ENCODE data around the gene TBC1D22B. TPM values are rescaled to one million over a fixed set of nuclear protein-coding genes. Genes with fewer than 3 reads are reported as not detected.

TBC1D22B gene
- total and polyA plus RNA-seq, 9 of the 15 experiments (the other 6 are each of a cell fraction or from before 2014, with no cell fraction given): 4.8 to 24.2 (median 13.5) TPM

DNA sequence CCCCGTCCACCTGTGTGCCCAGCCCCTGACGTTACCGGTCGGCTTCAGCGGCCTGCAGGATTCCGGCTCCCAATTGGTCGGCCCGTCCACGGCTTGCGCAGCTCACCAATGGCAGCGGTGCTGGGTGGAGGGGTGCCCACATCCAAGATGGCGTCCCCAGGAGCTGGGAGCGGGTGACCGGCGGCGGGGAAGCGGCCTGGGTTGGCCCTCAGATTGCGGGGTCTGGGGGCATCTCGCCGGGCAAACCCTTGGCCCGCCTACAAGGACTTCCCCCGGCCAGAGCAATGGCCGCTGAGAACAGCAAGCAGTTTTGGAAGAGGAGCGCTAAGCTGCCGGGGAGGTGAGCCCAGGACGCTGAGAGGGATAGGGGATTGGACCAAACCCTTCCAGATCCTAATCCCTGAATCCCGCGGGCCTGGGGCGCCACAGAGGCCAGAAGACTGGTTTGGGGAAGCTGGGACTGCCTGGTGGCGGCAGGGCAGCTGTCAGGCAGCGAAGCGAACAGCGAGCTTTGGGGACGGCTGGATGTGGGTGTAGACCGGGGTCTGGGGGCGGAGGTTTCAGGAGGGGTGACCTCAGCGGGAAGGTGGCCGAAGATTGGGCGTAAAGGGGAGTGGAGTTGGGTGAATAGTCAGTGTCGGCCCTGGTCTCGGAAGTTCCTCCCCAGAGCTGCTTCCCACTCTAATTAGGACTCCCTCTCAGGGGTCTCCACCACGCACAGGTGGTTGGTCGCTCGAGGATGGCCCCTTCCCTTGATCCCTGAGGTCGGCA lies at the start of gene TBC1D22B, which contains the start of gene TMEM217 (continued):
- TF ChIP-seq GABPB1 (CRISPR knock-in tag; IDR thresholded peaks at IDR 0.05): peak; percentile 87
- no peak for TF ChIP-seq DNMT1 (IDR thresholded peaks at IDR 0.05)
- TF ChIP-seq, protein P1, sequence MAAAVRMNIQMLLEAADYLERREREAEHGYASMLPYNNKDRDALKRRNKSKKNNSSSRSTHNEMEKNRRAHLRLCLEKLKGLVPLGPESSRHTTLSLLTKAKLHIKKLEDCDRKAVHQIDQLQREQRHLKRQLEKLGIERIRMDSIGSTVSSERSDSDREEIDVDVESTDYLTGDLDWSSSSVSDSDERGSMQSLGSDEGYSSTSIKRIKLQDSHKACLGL (CRISPR knock-in tag; IDR thresholded peaks at IDR 0.05; ENCODE audit: borderline replicate concordance, poor library complexity, severe bottlenecking): no peak
- no peak for TF ChIP-seq ZNF77 (CRISPR knock-in tag; IDR thresholded peaks at IDR 0.05)
- TF ChIP-seq, protein P2, sequence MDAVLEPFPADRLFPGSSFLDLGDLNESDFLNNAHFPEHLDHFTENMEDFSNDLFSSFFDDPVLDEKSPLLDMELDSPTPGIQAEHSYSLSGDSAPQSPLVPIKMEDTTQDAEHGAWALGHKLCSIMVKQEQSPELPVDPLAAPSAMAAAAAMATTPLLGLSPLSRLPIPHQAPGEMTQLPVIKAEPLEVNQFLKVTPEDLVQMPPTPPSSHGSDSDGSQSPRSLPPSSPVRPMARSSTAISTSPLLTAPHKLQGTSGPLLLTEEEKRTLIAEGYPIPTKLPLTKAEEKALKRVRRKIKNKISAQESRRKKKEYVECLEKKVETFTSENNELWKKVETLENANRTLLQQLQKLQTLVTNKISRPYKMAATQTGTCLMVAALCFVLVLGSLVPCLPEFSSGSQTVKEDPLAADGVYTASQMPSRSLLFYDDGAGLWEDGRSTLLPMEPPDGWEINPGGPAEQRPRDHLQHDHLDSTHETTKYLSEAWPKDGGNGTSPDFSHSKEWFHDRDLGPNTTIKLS (IDR thresholded peaks at IDR 0.05; ENCODE audit: borderline replicate concordance, low read depth): no peak
- TF ChIP-seq, protein P3, sequence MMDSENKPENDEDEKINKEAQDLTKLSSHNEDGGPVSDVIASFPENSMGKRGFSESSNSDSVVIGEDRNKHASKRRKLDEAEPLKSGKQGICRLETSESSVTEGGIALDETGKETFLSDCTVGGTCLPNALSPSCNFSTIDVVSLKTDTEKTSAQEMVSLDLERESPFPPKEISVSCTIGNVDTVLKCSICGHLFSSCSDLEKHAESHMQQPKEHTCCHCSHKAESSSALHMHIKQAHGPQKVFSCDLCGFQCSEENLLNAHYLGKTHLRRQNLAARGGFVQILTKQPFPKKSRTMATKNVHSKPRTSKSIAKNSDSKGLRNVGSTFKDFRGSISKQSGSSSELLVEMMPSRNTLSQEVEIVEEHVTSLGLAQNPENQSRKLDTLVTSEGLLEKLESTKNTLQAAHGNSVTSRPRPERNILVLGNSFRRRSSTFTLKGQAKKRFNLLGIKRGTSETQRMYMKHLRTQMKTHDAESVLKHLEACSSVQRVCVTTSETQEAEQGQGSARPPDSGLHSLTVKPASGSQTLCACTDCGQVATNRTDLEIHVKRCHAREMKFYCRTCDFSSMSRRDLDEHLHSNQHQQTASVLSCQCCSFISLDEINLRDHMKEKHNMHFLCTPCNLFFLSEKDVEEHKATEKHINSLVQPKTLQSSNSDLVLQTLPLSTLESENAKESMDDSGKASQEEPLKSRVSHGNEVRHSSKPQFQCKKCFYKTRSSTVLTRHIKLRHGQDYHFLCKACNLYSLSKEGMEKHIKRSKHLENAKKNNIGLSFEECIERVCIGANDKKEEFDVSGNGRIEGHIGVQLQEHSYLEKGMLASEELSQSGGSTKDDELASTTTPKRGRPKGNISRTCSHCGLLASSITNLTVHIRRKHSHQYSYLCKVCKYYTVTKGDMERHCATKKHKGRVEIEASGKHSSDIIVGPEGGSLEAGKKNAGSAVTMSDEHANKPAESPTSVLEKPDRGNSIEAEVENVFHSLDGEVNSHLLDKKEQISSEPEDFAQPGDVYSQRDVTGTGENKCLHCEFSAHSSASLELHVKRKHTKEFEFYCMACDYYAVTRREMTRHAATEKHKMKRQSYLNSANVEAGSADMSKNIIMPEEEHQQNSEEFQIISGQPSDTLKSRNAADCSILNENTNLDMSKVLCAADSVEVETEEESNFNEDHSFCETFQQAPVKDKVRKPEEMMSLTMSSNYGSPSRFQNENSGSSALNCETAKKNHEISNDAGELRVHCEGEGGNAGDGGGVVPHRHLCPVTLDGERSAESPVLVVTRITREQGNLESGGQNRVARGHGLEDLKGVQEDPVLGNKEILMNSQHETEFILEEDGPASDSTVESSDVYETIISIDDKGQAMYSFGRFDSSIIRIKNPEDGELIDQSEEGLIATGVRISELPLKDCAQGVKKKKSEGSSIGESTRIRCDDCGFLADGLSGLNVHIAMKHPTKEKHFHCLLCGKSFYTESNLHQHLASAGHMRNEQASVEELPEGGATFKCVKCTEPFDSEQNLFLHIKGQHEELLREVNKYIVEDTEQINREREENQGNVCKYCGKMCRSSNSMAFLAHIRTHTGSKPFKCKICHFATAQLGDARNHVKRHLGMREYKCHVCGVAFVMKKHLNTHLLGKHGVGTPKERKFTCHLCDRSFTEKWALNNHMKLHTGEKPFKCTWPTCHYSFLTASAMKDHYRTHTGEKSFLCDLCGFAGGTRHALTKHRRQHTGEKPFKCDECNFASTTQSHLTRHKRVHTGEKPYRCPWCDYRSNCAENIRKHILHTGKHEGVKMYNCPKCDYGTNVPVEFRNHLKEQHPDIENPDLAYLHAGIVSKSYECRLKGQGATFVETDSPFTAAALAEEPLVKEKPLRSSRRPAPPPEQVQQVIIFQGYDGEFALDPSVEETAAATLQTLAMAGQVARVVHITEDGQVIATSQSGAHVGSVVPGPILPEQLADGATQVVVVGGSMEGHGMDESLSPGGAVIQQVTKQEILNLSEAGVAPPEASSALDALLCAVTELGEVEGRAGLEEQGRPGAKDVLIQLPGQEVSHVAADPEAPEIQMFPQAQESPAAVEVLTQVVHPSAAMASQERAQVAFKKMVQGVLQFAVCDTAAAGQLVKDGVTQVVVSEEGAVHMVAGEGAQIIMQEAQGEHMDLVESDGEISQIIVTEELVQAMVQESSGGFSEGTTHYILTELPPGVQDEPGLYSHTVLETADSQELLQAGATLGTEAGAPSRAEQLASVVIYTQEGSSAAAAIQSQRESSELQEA (IDR thresholded peaks at IDR 0.05; ENCODE audit: low read depth): no peak
- no peak for TF ChIP-seq HMGN3 (IDR thresholded peaks at IDR 0.05; ENCODE audit: borderline replicate concordance, extremely low read depth, insufficient read length, low read depth, low read length)
- TF ChIP-seq PHB2 (IDR thresholded peaks at IDR 0.05; ENCODE audit: low read depth): no peak
- TF ChIP-seq, protein P4, sequence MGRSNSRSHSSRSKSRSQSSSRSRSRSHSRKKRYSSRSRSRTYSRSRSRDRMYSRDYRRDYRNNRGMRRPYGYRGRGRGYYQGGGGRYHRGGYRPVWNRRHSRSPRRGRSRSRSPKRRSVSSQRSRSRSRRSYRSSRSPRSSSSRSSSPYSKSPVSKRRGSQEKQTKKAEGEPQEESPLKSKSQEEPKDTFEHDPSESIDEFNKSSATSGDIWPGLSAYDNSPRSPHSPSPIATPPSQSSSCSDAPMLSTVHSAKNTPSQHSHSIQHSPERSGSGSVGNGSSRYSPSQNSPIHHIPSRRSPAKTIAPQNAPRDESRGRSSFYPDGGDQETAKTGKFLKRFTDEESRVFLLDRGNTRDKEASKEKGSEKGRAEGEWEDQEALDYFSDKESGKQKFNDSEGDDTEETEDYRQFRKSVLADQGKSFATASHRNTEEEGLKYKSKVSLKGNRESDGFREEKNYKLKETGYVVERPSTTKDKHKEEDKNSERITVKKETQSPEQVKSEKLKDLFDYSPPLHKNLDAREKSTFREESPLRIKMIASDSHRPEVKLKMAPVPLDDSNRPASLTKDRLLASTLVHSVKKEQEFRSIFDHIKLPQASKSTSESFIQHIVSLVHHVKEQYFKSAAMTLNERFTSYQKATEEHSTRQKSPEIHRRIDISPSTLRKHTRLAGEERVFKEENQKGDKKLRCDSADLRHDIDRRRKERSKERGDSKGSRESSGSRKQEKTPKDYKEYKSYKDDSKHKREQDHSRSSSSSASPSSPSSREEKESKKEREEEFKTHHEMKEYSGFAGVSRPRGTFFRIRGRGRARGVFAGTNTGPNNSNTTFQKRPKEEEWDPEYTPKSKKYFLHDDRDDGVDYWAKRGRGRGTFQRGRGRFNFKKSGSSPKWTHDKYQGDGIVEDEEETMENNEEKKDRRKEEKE (IDR thresholded peaks at IDR 0.05; ENCODE audit: borderline replicate concordance in 1 of 2, control insufficient read depth in 1 of 2, low read depth in 2 of 2, low read length in 1 of 2): no peak
